Uterine smooth muscle cell (primary cell): Measurements from ENCODE around the gene KLC4. TPM values are rescaled to one million over a fixed set of nuclear protein-coding genes. Genes with fewer than 3 reads are reported as not detected.

Source experiments
- total RNA-seq: library from RNA; depleted of rRNA; stranded (reverse); fragments of >200 nt; gene quantifications from 2 replicates; pipeline ENCODE4 v1.2.3, GENCODE V29; 2014

KLC4 gene
- total RNA-seq, result 11.8 and 19.5 TPM in 2 replicates

GRCh38 chr6:43059168-43060033 is at the start of gene KLC4, which contains the start of gene MRPL2:
Gene KLC4, plus strand, starts transcription at chr6:43059631. Its CDS starts 1,705 bp downstream, at chr6:43061336.
Gene MRPL2, minus strand, starts transcription at chr6:43059434. Its CDS starts 53 bp downstream, at chr6:43059381.

GRCh38 chr6:43013843-43014433 is 45.5 kb upstream of the KLC4 start, which contains the start of the genes KLHDC3 and MEA1:
Gene KLHDC3, plus strand, starts transcription at chr6:43014249. Its CDS starts 2,944 bp downstream, at chr6:43017193.
Gene MEA1, minus strand, starts transcription at chr6:43013946. Its CDS starts 133 bp downstream, at chr6:43013813.

GRCh38 chr6:43021270-43022047 is 38.0 kb upstream of the KLC4 start, which contains the start of gene RRP36:
Gene RRP36, plus strand, starts transcription at chr6:43021623. Its CDS starts 32 bp downstream, at chr6:43021655.

GRCh38 chr6:43053545-43054205 is 5.8 kb upstream of the KLC4 start, which contains the start of gene CUL7:
Gene CUL7, minus strand, starts transcription at chr6:43053851. Its CDS starts 1,063 bp downstream, at chr6:43052788.

GRCh38 chr6:43075670-43076463 is 16.4 kb downstream of the KLC4 start, which contains the start of gene PTK7:
Gene PTK7, plus strand, starts transcription at chr6:43076314. Its CDS starts 175 bp downstream, at chr6:43076489.

Other genes with a start within 250 kb of the KLC4 start
- gene RPL7L1, start 180.0 kb upstream of the KLC4 start, total RNA-seq, result 116 and 145 TPM in 2 replicates
- not detected in 2 replicates for gene PTCRA, start 143.6 kb upstream of the KLC4 start, total RNA-seq
- gene CNPY3, start 130.2 kb upstream of the KLC4 start, total RNA-seq, result 19.0 and 36.5 TPM in 2 replicates
- 0.25 TPM in 1 of 2 replicates, not detected in the other for gene GNMT, start 98.9 kb upstream of the KLC4 start, total RNA-seq
- 24.9 and 68.6 TPM in 2 replicates for gene PEX6, start 80.5 kb upstream of the KLC4 start, total RNA-seq
- gene PPP2R5D, start 75.1 kb upstream of the KLC4 start, total RNA-seq, result 23.7 and 40.4 TPM in 2 replicates
- 67.7 and 89.1 TPM in 2 replicates for gene MEA1, start 45.7 kb upstream of the KLC4 start, total RNA-seq
- 59.6 and 66.2 TPM in 2 replicates for gene KLHDC3, start 45.4 kb upstream of the KLC4 start, total RNA-seq
- gene RRP36, start 38.0 kb upstream of the KLC4 start, total RNA-seq, result 81.2 and 132 TPM in 2 replicates
- 58.9 and 83.6 TPM in 2 replicates for gene CUL7, start 5.8 kb upstream of the KLC4 start, total RNA-seq
- 18.0 and 25.0 TPM in 2 replicates for gene MRPL2, start 197 bp upstream of the KLC4 start, total RNA-seq
- 58.0 and 166 TPM in 2 replicates for gene PTK7, start 16.7 kb downstream of the KLC4 start, total RNA-seq
- gene SRF, start 111.6 kb downstream of the KLC4 start, total RNA-seq, result 20.7 and 21.4 TPM in 2 replicates
- 26.0 and 39.2 TPM in 2 replicates for gene CUL9, start 122.6 kb downstream of the KLC4 start, total RNA-seq
- gene DNPH1, start 169.8 kb downstream of the KLC4 start, total RNA-seq, result 62.9 and 63.7 TPM in 2 replicates
- under 0.01 TPM in 1 of 2 replicates, not detected in the other for gene TTBK1, start 183.8 kb downstream of the KLC4 start, total RNA-seq
- gene SLC22A7, start 238.6 kb downstream of the KLC4 start, total RNA-seq, result not detected in 2 replicates
- not detected in 2 replicates for gene CRIP3, start 249.2 kb downstream of the KLC4 start, total RNA-seq